AML-193 (cell line): ENCODE results near the gene FUNDC2.
"Not testable (repeated sequence)": the region's sequence is repeated elsewhere in the genome, so short reads cannot be mapped to it uniquely, and the experiment has no call there.

Source experiments
- DNase-seq, 2 experiments: peaks; one replicate each; lab custom pipeline; 2025; lab: John Stamatoyannopoulos, UW

FUNDC2 gene, protein sequence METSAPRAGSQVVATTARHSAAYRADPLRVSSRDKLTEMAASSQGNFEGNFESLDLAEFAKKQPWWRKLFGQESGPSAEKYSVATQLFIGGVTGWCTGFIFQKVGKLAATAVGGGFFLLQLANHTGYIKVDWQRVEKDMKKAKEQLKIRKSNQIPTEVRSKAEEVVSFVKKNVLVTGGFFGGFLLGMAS

DNA sequence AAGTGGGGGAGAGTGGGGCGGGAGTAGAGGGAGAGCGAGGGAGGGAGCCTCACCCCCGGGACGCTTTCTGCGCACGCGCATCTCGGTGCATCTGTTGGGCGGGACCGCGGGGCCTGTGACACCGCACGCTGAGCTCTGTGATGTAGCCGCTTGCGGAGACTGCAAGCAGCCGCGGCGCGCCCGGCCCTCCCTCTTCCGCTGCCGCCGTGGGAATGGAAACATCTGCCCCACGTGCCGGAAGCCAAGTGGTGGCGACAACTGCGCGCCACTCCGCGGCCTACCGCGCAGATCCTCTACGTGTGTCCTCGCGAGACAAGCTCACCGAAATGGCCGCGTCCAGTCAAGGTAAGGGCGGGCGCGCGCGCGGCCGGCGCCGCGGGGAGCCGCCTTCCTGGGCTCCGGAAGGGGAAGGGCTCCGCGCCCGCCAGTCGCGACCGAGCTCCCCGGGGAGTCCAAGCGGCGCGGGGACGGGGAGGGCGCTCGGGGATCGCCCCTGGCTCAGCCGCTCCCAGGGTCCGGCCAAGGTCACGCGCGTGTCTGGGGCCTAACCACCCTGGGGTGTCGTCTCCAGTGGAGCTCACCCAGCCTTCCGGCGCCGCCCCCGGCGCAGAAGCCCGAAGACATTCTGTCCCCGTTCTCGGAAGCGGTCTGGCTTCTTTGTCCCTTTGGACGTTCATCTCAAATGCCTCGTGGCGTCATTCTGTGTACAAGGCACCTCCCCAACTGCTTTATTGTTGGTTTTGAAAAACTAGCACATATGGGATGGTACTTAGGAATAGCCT is at the start of gene FUNDC2:
FUNDC2 (plus strand) TSS at position 118 of the 782 bp plus-strand sequence; CDS start at position 213, 95 bp downstream.
- DNase-seq, result peak; percentile 72 to 74

- peak; percentile 38 to 57 for DNase-seq
Observed at GRCh38 chrX:154979629-154980028, 47.0 kb upstream of the FUNDC2 start.

- DNase-seq, result peak; percentile 55 to 59
Observed at GRCh38 chrX:154980330-154981115, 46.1 kb upstream of the FUNDC2 start.

GRCh38 chrX:154981116-154981411 is 45.6 kb upstream of the FUNDC2 start:
- no peak for DNase-seq

- DNase-seq, result peak in 1 of 2 experiments; percentile 4
Observed at GRCh38 chrX:154986826-154987575, 39.6 kb upstream of the FUNDC2 start.

- no peak for DNase-seq
Observed at GRCh38 chrX:154987940-154988339, 38.7 kb upstream of the FUNDC2 start.

DNA sequence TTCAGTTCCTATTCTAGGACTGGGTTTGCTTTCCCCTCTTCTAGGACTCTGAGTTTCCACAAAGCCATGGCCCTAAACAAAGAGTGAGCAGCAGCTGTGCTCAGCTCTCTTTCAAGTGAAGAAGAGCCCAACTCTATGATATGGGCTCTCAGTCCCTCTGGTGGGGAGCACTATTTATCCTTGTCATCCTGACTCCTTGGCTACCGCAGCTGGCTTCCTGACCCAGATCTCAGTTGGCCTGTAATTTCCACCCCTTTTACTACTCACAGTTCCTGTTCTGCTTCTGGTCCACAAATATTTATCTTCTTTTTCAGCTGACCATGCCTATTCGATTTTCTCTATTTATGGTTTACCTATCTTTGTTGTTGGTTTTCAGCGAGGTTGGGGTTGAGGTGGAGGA is 37.9 kb upstream of the FUNDC2 start:
- DNase-seq, result no peak

- no peak for DNase-seq
Observed at GRCh38 chrX:154990496-154990895, 36.1 kb upstream of the FUNDC2 start.

- DNase-seq, result no peak
Observed at GRCh38 chrX:154991039-154991438, 35.6 kb upstream of the FUNDC2 start.

GRCh38 chrX:154991476-154991875 is 35.2 kb upstream of the FUNDC2 start:
- no peak for DNase-seq

DNA sequence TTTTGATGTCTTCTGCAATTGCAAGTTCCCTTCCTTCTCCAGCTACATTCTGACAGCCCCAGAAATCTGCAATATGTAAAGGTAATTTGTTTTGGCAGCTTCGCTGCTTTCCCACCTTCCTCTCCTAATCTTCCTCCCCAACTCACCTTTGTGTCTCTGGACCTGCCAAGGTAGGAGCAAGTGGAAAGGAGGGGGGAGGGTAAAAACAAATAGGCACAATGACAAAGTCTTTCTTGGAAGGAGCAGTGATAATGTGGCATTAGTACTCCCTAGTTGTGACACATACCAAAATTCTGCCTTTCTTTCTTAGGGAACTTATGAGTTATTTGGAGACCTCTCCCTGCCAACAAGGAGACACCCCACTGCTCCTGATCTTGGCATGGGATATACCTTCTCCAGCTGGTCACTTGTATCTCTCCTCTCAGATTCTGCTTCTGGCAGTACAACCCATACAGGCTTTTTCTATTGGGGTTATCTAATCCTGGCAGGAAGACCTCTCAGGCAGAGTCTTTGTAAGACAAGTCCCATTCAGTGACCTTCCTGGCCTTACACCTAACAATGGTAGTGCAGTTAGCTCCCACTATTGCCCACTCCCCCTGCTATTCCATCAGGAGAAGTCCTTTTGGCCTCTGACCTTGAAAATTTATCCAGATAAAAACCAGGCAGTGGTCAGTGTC is 28.3 kb upstream of the FUNDC2 start:
- no peak for DNase-seq

GRCh38 chrX:155000841-155001240 is 25.8 kb upstream of the FUNDC2 start:
- DNase-seq, result no peak

DNA sequence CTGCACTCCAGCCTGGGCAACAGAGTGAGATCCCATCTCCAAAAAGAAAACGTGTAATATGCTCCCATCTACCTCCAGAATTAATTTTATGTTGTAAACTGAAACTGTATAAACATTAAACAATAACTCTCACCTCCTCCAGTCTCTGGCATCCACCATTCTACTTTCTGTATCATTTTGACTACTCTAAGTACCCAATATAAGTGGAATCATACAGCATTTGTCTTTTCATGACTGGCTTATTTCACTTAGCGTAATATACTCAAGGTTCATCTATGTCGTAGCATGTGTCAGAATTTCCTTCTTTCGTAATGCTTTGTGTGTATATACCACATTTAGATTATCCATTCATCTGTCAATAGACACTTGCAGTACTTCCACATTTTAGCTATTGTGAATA is 24.8 kb upstream of the FUNDC2 start:
- DNase-seq, result no peak

DNA sequence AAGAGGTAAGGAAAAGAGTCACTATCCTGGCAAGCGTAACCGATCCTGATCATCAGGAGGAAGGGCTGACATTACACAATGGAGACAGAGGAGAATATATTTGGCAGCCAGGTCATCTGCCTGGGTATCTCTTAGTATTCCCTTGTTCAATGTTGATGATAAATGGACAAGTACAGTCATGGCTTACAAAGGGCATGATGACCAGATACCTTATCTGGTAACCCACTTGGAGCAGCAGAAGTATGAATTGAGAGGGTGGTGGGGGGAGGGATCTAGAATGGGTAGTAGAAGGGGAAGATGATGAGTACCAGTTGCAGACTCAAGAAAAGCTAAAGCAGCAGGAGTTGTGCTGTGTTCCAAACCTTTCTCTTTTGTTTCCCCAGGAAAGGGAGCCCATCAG is 21.5 kb upstream of the FUNDC2 start:
- DNase-seq, result no peak

DNA sequence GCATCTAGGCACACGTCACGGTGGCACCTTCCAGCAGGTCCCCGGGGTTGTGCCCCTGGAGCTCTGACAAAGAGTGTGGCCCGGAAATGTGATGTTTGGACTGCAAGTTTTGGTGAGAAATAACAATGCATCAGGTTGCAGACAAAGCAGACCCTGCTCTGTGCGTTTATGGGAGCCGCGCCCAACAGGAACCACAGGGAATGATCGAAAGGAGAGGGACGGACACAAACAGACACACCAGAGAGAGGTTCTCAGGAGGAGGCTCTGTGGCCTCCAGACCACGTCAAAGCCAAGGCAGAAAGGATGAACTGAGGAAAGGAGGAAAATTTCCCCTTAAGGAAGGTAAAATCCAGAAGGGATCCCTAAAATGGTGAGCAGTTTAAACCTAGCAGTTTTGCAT is 20.3 kb upstream of the FUNDC2 start:
- not testable (repeated sequence) for DNase-seq

GRCh38 chrX:155006913-155007671 is 19.6 kb upstream of the FUNDC2 start:
- DNase-seq, result not testable (repeated sequence)

DNA sequence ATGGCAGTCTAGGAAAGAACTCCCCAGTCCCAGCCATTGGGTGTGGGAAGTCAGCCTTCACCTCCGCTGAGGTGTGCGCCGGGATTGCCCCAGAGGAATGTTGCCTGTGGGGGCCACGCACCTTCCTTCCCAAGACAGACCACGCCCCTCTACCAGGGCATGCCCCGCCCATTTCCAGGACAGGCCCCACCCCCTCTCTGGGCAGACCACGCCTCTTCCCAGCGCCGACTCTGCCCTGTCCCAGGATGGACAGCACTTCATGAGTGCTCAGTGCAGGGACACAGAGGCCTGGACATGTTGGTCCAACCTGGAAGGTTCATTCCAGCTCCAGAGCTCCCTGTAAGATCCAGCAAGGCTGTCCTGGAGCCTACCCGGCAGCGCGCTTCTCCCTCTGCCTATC is 18.1 kb upstream of the FUNDC2 start:
- not testable (repeated sequence) for DNase-seq

DNA sequence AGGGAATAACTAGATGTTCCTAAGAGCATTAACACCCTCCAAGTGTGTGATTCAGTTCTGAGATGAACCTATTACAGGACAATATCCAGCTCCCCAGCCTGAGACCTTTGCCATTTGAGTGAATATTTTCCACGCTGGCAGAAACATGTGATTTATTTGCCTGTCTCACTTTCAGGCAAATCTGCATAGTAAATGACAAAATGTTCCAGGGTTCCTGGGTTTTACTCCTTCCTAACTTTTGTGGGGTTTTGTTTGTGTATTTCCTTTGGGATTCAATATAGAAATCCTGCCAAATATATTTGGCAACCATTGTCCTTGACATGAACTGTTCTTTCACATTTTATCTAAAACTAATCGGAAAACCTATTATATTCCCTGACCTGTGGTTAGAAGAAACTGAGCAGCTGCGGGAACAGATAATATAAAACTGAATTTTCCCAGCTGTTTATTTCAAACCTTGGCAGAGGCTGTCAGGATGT is 16.6 kb upstream of the FUNDC2 start:
- DNase-seq, result no peak

- no peak for DNase-seq
Observed at GRCh38 chrX:155020591-155020990, 6.1 kb upstream of the FUNDC2 start.

GRCh38 chrX:155022585-155022984 is 4.1 kb upstream of the FUNDC2 start, which contains the start of gene F8:
Gene F8 (minus strand): TSS chrX:155022723. CDS start chrX:155022552, 171 bp downstream.
- no peak for DNase-seq
